ENCODE measurements around the gene ZDHHC4. TPM values are rescaled to one million over a fixed set of nuclear protein-coding genes. Genes with fewer than 3 reads are reported as not detected.
A peak's percentile ranks its signal among the peaks of the same experiment; 100 is the strongest.

The ZDHHC4 gene
- total and polyA plus RNA-seq, 8 donors = 4.1 to 78.4 (median 43.9) TPM

DNA sequence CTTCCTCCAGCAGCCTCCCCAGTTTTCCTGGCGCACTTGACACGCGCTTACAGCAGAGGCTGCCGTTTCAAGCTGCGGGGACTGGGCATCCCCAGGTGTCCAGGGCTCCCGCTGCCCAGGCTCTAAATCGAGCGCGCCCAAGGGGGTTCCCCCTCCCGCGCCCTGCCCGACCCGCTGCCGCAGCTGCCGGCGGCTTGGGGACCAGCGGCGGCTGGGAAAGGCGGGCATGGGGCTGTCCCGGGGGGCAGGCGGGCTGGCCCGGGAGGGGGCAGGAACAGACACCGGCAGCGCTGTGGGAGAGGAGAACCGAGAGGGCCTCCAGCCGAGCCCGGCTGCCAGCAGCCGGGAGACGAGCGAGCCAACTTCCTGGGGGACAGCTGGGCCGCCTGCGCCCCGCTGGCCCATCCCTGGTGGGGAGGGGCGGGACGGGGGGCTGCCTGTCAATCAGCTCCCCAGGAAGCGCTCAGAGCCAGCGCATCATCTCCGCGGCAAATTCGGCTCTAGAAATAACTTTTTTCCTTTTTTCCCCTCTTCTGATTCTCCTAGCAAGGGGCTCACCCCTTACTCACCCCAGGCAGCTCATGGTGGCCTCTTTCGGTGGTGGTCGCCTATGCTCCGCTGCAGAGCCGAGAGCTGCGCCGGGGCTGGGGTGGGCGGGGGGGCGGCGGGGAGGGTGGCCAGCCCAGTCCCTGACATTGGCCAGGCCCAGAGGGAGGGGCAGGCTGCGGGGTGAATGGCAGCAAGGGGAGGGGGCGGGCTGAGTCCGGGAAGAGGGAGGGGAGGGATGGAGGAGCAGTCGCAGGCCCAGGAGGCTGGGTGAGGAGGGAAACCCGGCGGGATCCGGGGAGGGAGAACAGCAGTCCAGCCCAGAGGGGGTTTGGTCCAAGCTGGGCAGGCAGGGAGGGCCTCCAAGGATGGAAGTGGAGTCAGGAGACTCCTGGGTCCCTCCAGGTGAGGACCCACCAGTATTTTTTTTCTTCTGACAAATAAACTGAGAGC lies 40.7 kb upstream of the ZDHHC4 start:
- H3K4me3 ChIP-seq = peak overlapping the region; percentile 19 to 43 (median 30)
- peak in 1 of 2 donors; percentile 76 for DNase-seq
- intact Hi-C loops (cut with DNase I; ENCODE audit: low total_unique reads) = no loop called here
- H3K27me3 ChIP-seq = peaks cover 11 to 99% (median 35%) of the 10 kb centered on the region in 3 donors
- peaks cover 8 to 14% (median 11%) of the 10 kb centered on the region in 4 donors for H3K4me1 ChIP-seq
- H3K9me3 ChIP-seq = no peaks in the 10 kb centered on the region
- TF ChIP-seq EP300 (IDR thresholded peaks at IDR 0.05) (no peak), POLR2AphosphoS5 (IDR thresholded peaks at IDR 0.05) (no peak), POLR2A (IDR thresholded peaks at IDR 0.05) (no peak)
- TF ChIP-seq, protein P1, sequence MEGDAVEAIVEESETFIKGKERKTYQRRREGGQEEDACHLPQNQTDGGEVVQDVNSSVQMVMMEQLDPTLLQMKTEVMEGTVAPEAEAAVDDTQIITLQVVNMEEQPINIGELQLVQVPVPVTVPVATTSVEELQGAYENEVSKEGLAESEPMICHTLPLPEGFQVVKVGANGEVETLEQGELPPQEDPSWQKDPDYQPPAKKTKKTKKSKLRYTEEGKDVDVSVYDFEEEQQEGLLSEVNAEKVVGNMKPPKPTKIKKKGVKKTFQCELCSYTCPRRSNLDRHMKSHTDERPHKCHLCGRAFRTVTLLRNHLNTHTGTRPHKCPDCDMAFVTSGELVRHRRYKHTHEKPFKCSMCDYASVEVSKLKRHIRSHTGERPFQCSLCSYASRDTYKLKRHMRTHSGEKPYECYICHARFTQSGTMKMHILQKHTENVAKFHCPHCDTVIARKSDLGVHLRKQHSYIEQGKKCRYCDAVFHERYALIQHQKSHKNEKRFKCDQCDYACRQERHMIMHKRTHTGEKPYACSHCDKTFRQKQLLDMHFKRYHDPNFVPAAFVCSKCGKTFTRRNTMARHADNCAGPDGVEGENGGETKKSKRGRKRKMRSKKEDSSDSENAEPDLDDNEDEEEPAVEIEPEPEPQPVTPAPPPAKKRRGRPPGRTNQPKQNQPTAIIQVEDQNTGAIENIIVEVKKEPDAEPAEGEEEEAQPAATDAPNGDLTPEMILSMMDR (IDR thresholded peaks at IDR 0.05) = no peak
- H3K36me3 ChIP-seq = no peaks in the 10 kb centered on the region
- no peak overlapping the region for H3K27ac ChIP-seq
- 0 to 2% (median 2%) methylated on average over 23 to 56 of the region's 56 CpGs for WGBS, 5 donors

DNA sequence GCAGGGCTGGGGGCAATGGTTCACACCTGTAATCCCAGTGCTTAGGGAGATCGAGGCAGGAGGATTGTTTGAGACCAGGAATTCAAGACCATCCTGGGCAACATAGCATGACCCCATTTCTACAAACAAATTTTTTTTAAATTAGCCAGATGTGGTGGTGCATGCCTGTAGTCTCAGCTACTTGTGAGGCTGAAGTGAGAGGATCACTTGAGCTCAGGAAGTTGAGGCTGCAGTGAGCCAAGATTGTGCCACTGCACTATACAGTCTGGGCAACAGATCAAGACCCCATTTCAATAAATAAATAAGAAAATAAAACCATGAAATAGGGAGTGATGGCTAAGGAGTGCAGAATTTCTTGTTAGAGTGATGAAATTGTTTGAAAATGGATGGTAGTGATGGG lies 34.9 kb upstream of the ZDHHC4 start:
- Histone ChIP-seq H3K9me3 (no peaks in the 10 kb centered on the region), H3K27me3 (peaks cover 11 to 48% (median 12%) of the 10 kb centered on the region in 3 donors), H3K27ac (no peak overlapping the region), H3K36me3 (no peaks in the 10 kb centered on the region), H3K4me3 (no peak overlapping the region), H3K4me1 (no peaks in the 10 kb centered on the region)
- WGBS, 5 donors = 75 to 100% (median 76%) methylated on average over 1 of the region's 1 CpG
- no peak for TF ChIP-seq EP300 (IDR thresholded peaks at IDR 0.05)
- no peak for TF ChIP-seq POLR2AphosphoS5 (IDR thresholded peaks at IDR 0.05)
- TF ChIP-seq POLR2A (IDR thresholded peaks at IDR 0.05) = no peak
- TF ChIP-seq, protein P1 (IDR thresholded peaks at IDR 0.05) = no peak
- intact Hi-C loops (cut with DNase I; ENCODE audit: low total_unique reads) = no loop called here
- DNase-seq = no peak

DNA sequence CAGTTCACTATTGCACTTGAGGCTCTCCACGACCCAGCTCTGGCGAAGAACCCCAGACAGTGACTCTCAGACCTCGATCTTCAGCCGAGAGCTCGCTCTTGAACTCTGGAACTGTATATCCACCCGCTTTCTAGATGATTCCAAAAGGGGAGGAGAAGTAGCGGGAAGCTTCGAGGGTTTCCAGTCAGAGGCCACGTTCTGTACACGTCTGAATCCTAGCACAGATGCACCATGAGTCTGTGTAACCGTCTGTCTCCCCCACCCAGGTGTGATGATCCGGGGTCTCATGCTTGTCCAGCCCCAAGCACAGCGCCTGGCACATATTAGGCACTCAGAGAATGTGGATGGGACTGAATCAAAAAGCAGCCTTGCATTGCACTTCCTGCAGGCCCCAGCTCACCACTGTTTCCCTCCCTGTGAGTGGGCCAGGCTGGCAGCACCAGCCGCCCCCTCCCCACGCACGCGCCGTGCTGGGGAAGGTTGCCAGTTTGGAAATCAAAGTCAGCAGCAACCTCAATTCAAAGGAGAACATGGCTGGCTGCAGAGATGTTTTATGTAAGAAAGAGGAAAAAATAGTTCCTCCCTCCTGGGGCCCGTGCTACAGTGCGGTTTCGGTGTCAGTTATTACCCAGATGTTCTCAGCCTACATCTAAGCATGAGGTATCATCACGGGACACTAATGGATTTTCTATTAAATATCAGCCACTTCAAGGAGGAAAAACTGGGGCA lies 31.7 kb upstream of the ZDHHC4 start:
- intact Hi-C loops (cut with DNase I; ENCODE audit: low total_unique reads) = no loop called here
- 79 to 84% (median 81%) methylated on average over 22 of the region's 22 CpGs for WGBS, 5 donors

More for the DNA sequence above, 31.7 kb upstream of the ZDHHC4 start:
- no peak overlapping the region for H3K27ac ChIP-seq
- H3K4me3 ChIP-seq = no peak overlapping the region
- no peak for TF ChIP-seq POLR2A (IDR thresholded peaks at IDR 0.05)
- no peak for TF ChIP-seq POLR2AphosphoS5 (IDR thresholded peaks at IDR 0.05)
- TF ChIP-seq, protein P1 (IDR thresholded peaks at IDR 0.05) = no peak
- TF ChIP-seq EP300 (IDR thresholded peaks at IDR 0.05) = no peak
- H3K9me3 ChIP-seq = no peaks in the 10 kb centered on the region
- no peaks in the 10 kb centered on the region for H3K4me1 ChIP-seq
- no peak for DNase-seq
- H3K27me3 ChIP-seq = peaks cover 0 to 16% (median 0%) of the 10 kb centered on the region in 3 donors
- H3K36me3 ChIP-seq = no peaks in the 10 kb centered on the region
